Astrocyte of the spinal cord (primary cell): Measurements from ENCODE around the gene PHYKPL.

Source experiments
- DNase-seq: peaks from one replicate; pipeline ENCODE4 v3.0.0; 2011; ENCODE audit warnings: low read depth, low spot score
- H3K4me3 ChIP-seq: 2 replicates; pipeline ENCODE4 v1.5.1; 2011; ENCODE audit warnings: low read depth, mild to moderate bottlenecking, low read length, moderate library complexity
- CTCF ChIP-seq: IDR thresholded peaks from 2 replicates; pipeline ENCODE4 v1.5.1; 2012; ENCODE audit warnings: low read depth, mild to moderate bottlenecking, low read length, inconsistent platforms
- in situ Hi-C: cut with HindIII; loops from 2 replicates; pipeline ENCODE4 v1.10.0; 2017; ENCODE audit warnings: low sequenced_read_pairs

The PHYKPL gene

GRCh38 chr5:178162481-178162880 lies 70.1 kb downstream of the PHYKPL start:
- H3K4me3 ChIP-seq: no peak overlapping the region
- TF ChIP-seq CTCF: no peak
- DNase-seq: no peak
- in situ Hi-C loops: no loop called here

GRCh38 chr5:178160176-178160575 lies 72.4 kb downstream of the PHYKPL start:
- in situ Hi-C loops: no loop called here
- no peak overlapping the region for H3K4me3 ChIP-seq
- no peak for DNase-seq
- TF ChIP-seq CTCF: no peak
